Vagina (tissue), 2 donors: Measurements from ENCODE around the gene DYNC1I1. TPM values are rescaled to one million over a fixed set of nuclear protein-coding genes. Genes with fewer than 3 reads are reported as not detected.

ENCODE experiments used
- DNase-seq, 2 donors: peaks; one replicate each; pipeline ENCODE4 v3.0.0-alpha.2; 2017; ENCODE audit errors: extremely low spot score in 2 of 2
- H3K27ac ChIP-seq: fragments of 200-600 bp; sonication (generic); one replicate; pipeline ENCODE4 v1.5.1; 2019
- H3K27me3 ChIP-seq: fragments of 200-600 bp; sonication (generic); one replicate; pipeline ENCODE4 v1.5.1; 2019
- H3K36me3 ChIP-seq, 2 donors: fragments of 200-600 bp; sonication (generic); one replicate each; pipeline ENCODE4 v1.5.1; 2017 to 2019
- H3K4me1 ChIP-seq: fragments of 200-600 bp; sonication (generic); one replicate; pipeline ENCODE4 v1.5.1; 2019
- H3K4me3 ChIP-seq, 2 donors: fragments of 200-600 bp; sonication (generic); 1 replicate in 1 of 2; 2 replicates in 1 of 2; pipeline ENCODE4 v1.5.1; 2016 to 2019
- H3K9me3 ChIP-seq: fragments of 200-600 bp; sonication (generic); one replicate; pipeline ENCODE4 v1.5.1; 2019
- CTCF ChIP-seq, 3 experiments: fragments of 450-650 bp in 2 of 3; fragments of 200-600 bp in 1 of 3; sonication (generic) in 1 of 3; IDR thresholded peaks; one replicate each; pipeline ENCODE4 v1.5.1; 2017 to 2019; ENCODE audit warnings: antibody characterized with exemption in 3 of 3, mild to moderate bottlenecking in 2 of 3, moderate library complexity in 2 of 3
- POLR2A ChIP-seq, 2 donors: fragments of 450-650 bp; IDR thresholded peaks; one replicate each; pipeline ENCODE4 v1.6.1; 2017; ENCODE audit warnings: antibody characterized with exemption in 2 of 2, mild to moderate bottlenecking in 2 of 2, moderate library complexity in 2 of 2
- POLR2AphosphoS5 ChIP-seq, 2 donors: sonication (generic); formaldehyde crosslinking; IDR thresholded peaks; one replicate each; pipeline ENCODE4 v1.9.0; 2017; ENCODE audit warnings: antibody characterized with exemption in 2 of 2, mild to moderate bottlenecking in 2 of 2, low read depth in 1 of 2; ENCODE audit not compliant: insufficient read depth in 1 of 2
- intact Hi-C: fragments of 100-400 bp; cut with DNase I; formaldehyde crosslinking; loops from one replicate; pipeline ENCODE4 v1.15.1; 2023
- total RNA-seq: library from RNA; depleted of rRNA; stranded (reverse); fragments of >200 nt; gene quantifications from one replicate; pipeline ENCODE4 v1.2.3, GENCODE V29; 2016

DYNC1I1 gene
- total RNA-seq, 1 donor from 2014 or later = 12.0 TPM

- no peaks in the 10 kb centered on the region for H3K27me3 ChIP-seq
- intact Hi-C loops = no loop called here
These were observed 34.4 kb upstream of the DYNC1I1 start for GRCh38 chr7:95737828-95738505.

GRCh38 chr7:95749044-95749443, 23.3 kb upstream of the DYNC1I1 start:
- Histone ChIP-seq H3K36me3 (no peaks in the 10 kb centered on the region), H3K27ac (no peak overlapping the region), H3K4me1 (no peaks in the 10 kb centered on the region), H3K9me3 (no peaks in the 10 kb centered on the region), H3K4me3 (no peak overlapping the region), H3K27me3 (no peaks in the 10 kb centered on the region)
- intact Hi-C loops = loop anchor here (5.0 kb wide), 2 partner anchors 812 to 1432 kb away; no protein-coding TSS in a partner anchor
- TF ChIP-seq POLR2AphosphoS5 (IDR thresholded peaks at IDR 0.05; ENCODE audit: insufficient read depth in 1 of 2, low read depth in 1 of 2) (no peak), CTCF (IDR thresholded peaks at IDR 0.05) (no peak), POLR2A (IDR thresholded peaks at IDR 0.05) (no peak)
- DNase-seq = no peak

More at GRCh38 chr7:95737828-95738505, 34.4 kb upstream of the DYNC1I1 start:
- no peaks in the 10 kb centered on the region for H3K9me3 ChIP-seq
- no peak for DNase-seq
- no peak for TF ChIP-seq POLR2AphosphoS5 (IDR thresholded peaks at IDR 0.05; ENCODE audit: insufficient read depth in 1 of 2, low read depth in 1 of 2)
- no peak for TF ChIP-seq POLR2A (IDR thresholded peaks at IDR 0.05)
- TF ChIP-seq CTCF (IDR thresholded peaks at IDR 0.05) = no peak
- no peaks in the 10 kb centered on the region for H3K4me1 ChIP-seq
- H3K36me3 ChIP-seq = no peaks in the 10 kb centered on the region
- no peak overlapping the region for H3K4me3 ChIP-seq
- H3K27ac ChIP-seq = no peak overlapping the region

DNA sequence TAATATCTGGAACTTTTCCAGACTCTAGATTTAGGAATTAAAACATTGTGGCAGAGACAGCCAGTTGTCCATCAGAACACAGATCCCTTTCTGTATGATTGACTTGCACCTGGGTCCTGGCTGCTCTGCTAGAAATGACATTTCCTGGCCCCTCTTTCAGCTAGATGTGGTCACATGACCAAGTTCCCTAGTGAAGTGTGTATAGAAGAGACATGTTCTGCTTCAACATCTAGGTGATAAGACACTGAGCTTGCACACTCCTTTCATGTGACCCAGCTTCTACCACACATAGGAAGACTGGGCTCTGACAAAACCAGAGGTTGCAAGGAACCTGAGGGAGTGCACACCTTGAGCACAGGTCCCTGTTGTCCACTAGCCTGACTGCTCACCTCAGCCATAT, 22.8 kb upstream of the DYNC1I1 start:
- Histone ChIP-seq H3K36me3 (no peaks in the 10 kb centered on the region), H3K27me3 (no peaks in the 10 kb centered on the region), H3K4me1 (no peaks in the 10 kb centered on the region), H3K4me3 (no peak overlapping the region), H3K9me3 (no peaks in the 10 kb centered on the region), H3K27ac (no peak overlapping the region)
- intact Hi-C loops = loop anchor here (5.0 kb wide), 2 partner anchors 812 to 1432 kb away; no protein-coding TSS in a partner anchor
- TF ChIP-seq POLR2A (IDR thresholded peaks at IDR 0.05) (no peak), CTCF (IDR thresholded peaks at IDR 0.05) (no peak), POLR2AphosphoS5 (IDR thresholded peaks at IDR 0.05; ENCODE audit: insufficient read depth in 1 of 2, low read depth in 1 of 2) (no peak)
- no peak for DNase-seq

DNA sequence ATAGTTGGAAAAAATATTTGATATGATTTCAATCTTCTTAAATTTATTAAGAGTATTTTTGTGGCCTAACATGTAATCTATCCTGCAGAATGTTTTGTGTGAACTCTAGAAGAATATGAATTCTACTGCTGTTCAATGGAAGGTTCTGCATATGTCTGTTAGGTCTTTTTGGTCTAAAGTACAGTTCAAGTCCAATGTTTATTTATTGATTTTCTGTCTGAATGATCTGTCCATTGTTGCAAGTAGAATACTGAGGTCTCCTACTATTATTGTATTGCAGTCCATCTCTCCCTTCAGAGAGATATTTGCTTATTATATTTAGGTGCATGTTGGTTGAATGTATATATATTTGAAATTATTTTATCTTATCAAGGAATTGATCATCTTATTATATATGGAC, 18.9 kb upstream of the DYNC1I1 start:
- TF ChIP-seq CTCF (IDR thresholded peaks at IDR 0.05) (no peak), POLR2AphosphoS5 (IDR thresholded peaks at IDR 0.05; ENCODE audit: insufficient read depth in 1 of 2, low read depth in 1 of 2) (no peak), POLR2A (IDR thresholded peaks at IDR 0.05) (no peak)

DNA sequence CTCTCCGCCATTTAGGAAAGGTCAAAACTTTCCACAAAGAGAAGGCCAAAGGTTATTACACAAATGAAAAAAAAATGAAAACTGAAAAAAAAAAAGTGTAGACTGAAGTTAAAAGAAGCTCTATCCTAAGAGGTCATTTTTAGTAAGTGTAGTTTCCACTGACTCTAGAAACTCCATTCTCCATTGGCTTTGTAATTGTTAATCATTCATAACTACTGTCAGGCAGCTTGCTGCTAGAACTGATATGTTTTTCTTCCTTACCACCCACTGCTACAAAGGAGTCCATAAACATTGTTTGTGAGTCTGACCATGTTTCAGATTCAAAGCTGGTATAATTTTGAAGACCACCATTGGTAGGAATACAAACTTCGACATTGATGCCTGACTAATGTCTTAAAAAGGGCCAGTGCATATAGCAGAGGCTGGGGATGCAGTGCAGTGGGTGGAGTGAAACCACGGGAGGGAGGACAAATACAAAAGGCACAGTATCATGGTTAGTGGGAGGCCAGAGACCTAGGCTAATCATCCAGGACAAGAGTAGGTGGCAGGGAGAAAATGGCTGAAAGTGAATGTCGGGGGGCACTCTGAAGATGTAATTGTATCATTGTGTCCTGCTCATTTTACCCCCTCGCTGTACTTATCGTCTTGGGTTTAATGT, 16.9 kb upstream of the DYNC1I1 start:
- Histone ChIP-seq H3K4me3 (no peak overlapping the region), H3K27ac (no peak overlapping the region), H3K27me3 (no peaks in the 10 kb centered on the region), H3K36me3 (no peaks in the 10 kb centered on the region), H3K4me1 (no peaks in the 10 kb centered on the region), H3K9me3 (no peaks in the 10 kb centered on the region)
- DNase-seq = no peak
- intact Hi-C loops = no loop called here
- TF ChIP-seq POLR2AphosphoS5 (IDR thresholded peaks at IDR 0.05; ENCODE audit: insufficient read depth in 1 of 2, low read depth in 1 of 2) (no peak), CTCF (IDR thresholded peaks at IDR 0.05) (no peak), POLR2A (IDR thresholded peaks at IDR 0.05) (no peak)

More for the DNA sequence above, 18.9 kb upstream of the DYNC1I1 start:
- H3K9me3 ChIP-seq = no peaks in the 10 kb centered on the region
- H3K4me1 ChIP-seq = no peaks in the 10 kb centered on the region
- no peaks in the 10 kb centered on the region for H3K36me3 ChIP-seq
- no peaks in the 10 kb centered on the region for H3K27me3 ChIP-seq
- intact Hi-C loops = no loop called here
- DNase-seq = no peak
- H3K4me3 ChIP-seq = no peak overlapping the region
- no peak overlapping the region for H3K27ac ChIP-seq
